ENCODE measurements around the gene MXD1.

Gene MXD1

GRCh38 chr2:69979902-69980807 is 65.2 kb downstream of the MXD1 start:
- DNase-seq: no peak

- DNase-seq: no peak
Observed at GRCh38 chr2:69983392-69983966, 68.6 kb downstream of the MXD1 start.

- no peak for DNase-seq
Observed at GRCh38 chr2:69985216-69985615, 70.3 kb downstream of the MXD1 start.

- DNase-seq: no peak
Observed at GRCh38 chr2:69985688-69986087, 70.8 kb downstream of the MXD1 start.

GRCh38 chr2:69986691-69987090 is 71.8 kb downstream of the MXD1 start:
- DNase-seq: no peak

GRCh38 chr2:69988086-69988635 is 73.3 kb downstream of the MXD1 start:
- no peak for DNase-seq

- DNase-seq: no peak
Observed at GRCh38 chr2:69989009-69989408, 74.1 kb downstream of the MXD1 start.

GRCh38 chr2:69989441-69990105 is 74.7 kb downstream of the MXD1 start:
- DNase-seq: no peak

Measured in CD4-positive, alpha-beta T cell treated with Interleukin-17A for 4 hours (primary cell).